B cell (primary cell): ENCODE measurements around the gene SEMA4D. TPM values are rescaled to one million over a fixed set of nuclear protein-coding genes. Genes with fewer than 3 reads are reported as not detected.

Source experiments
- ATAC-seq: fragments of 200-7000 bp; cut with Tn5 transposase; one replicate; pipeline ENCODE4 v1.10.0; 2021; ENCODE audit warnings: low read depth, mild to moderate bottlenecking, moderate number of reproducible peaks, moderate library complexity
- CTCF ChIA-PET: fragments of 350-600 bp; sonication (Branson Sonifier 250); formaldehyde crosslinking; loops from one replicate; lab custom pipeline; 2021; ENCODE audit warnings: antibody characterized with exemption, inconsistent platforms; lab: Charles Lee
- POLR2A ChIA-PET: fragments of 350-600 bp; sonication (Branson Sonifier 250); formaldehyde crosslinking; loops from one replicate; lab custom pipeline; 2021; ENCODE audit warnings: antibody characterized with exemption; lab: Charles Lee
- DNase-seq: peaks from one replicate; pipeline ENCODE4 v3.0.0; 2013
- H2AFZ ChIP-seq: 2 replicates; pipeline ENCODE4 v1.6.1; 2012; ENCODE audit warnings: mild to moderate bottlenecking, low read depth, low read length; ENCODE audit not compliant: insufficient read depth, poor library complexity, severe bottlenecking
- H3K27ac ChIP-seq, 2 donors: 1 replicate in 1 of 2; 2 replicates in 1 of 2; pipeline ENCODE4 v1.5.1; 2012 to 2013; ENCODE audit warnings: low read length in 2 of 2, mild to moderate bottlenecking in 2 of 2, moderate library complexity in 1 of 2
- H3K27me3 ChIP-seq, 4 experiments: fragments of 200-600 bp in 1 of 4; sonication (generic) in 1 of 4; replicated peaks in 1 of 4; 1 replicate in 2 of 4; 2 replicates in 2 of 4; pipeline versions ENCODE4 v1.6.1 to v1.7.0; 2013 to 2016; ENCODE audit warnings: low read length in 3 of 4, mild to moderate bottlenecking in 2 of 4, mixed read lengths in 1 of 4, moderate library complexity in 1 of 4; ENCODE audit not compliant: insufficient read depth in 4 of 4, control insufficient read depth in 3 of 4; ENCODE audit errors: control extremely low read depth in 1 of 4
- H3K36me3 ChIP-seq, 2 experiments: replicated peaks in 1 of 2; 1 replicate in 1 of 2; 2 replicates in 1 of 2; pipeline versions ENCODE4 v1.6.1 to v1.7.1; 2013; ENCODE audit warnings: low read length in 1 of 2; ENCODE audit not compliant: insufficient read depth in 2 of 2, control insufficient read depth in 1 of 2; ENCODE audit errors: control extremely low read depth in 1 of 2, extremely low read depth in 1 of 2
- H3K4me1 ChIP-seq, 2 donors: fragments of 200-600 bp in 1 of 2; sonication (generic) in 1 of 2; 1 replicate in 1 of 2; 2 replicates in 1 of 2; pipeline versions ENCODE4 v1.5.1 to v1.6.1; 2013 to 2017; ENCODE audit warnings: low read length in 2 of 2; ENCODE audit not compliant: control insufficient read depth in 2 of 2, insufficient read depth in 2 of 2
- H3K4me2 ChIP-seq: replicated peaks from 2 replicates; pipeline ENCODE3; 2012; ENCODE audit warnings: mild to moderate bottlenecking, low read depth, low read length; ENCODE audit not compliant: poor library complexity, severe bottlenecking
- H3K4me3 ChIP-seq, 5 experiments: fragments of 200-600 bp in 1 of 5; sonication (generic) in 1 of 5; 1 replicate in 3 of 5; 2 replicates in 2 of 5; pipeline versions ENCODE4 v1.5.1 to v1.7.0; 2011 to 2016; ENCODE audit warnings: low read length in 4 of 5, mild to moderate bottlenecking in 4 of 5, low read depth in 2 of 5, control low read depth in 1 of 5, moderate library complexity in 1 of 5; ENCODE audit not compliant: insufficient read depth in 1 of 5; ENCODE audit errors: control extremely low read depth in 1 of 5, extremely low read depth in 1 of 5
- H3K79me2 ChIP-seq: fragments of 200-600 bp; sonication (generic); one replicate; pipeline ENCODE4 v1.6.0; 2016; ENCODE audit warnings: low read length; ENCODE audit not compliant: control insufficient read depth, insufficient read depth
- H3K9ac ChIP-seq: fragments of 200-600 bp; sonication (generic); 2 replicates; pipeline ENCODE4 v1.6.1; 2017; ENCODE audit warnings: mild to moderate bottlenecking, low read length, moderate library complexity
- H3K9me3 ChIP-seq, 3 donors: one replicate each; pipeline versions ENCODE4 v1.6.1 to v1.7.1; 2013; ENCODE audit warnings: low read length in 2 of 3; ENCODE audit not compliant: control insufficient read depth in 2 of 3, insufficient read depth in 1 of 3; ENCODE audit errors: control extremely low read depth in 1 of 3
- H4K20me1 ChIP-seq: 2 replicates; pipeline ENCODE4 v1.6.0; 2012; ENCODE audit warnings: mild to moderate bottlenecking, low read length; ENCODE audit not compliant: insufficient read depth, control insufficient read depth, poor library complexity, severe bottlenecking
- H3K27ac Mint-ChIP-seq: one replicate; pipeline ENCODE4 v1.8.0; 2021; ENCODE audit warnings: mixed read lengths
- H3K27me3 Mint-ChIP-seq: one replicate; pipeline ENCODE4 v1.8.0; 2021; ENCODE audit warnings: mixed read lengths
- H3K4me1 Mint-ChIP-seq: one replicate; pipeline ENCODE4 v1.8.0; 2021; ENCODE audit warnings: mixed read lengths
- H3K4me3 Mint-ChIP-seq: one replicate; pipeline ENCODE4 v1.8.0; 2021; ENCODE audit warnings: mixed read lengths
- H3K9me3 Mint-ChIP-seq: one replicate; pipeline ENCODE4 v1.8.0; 2022; ENCODE audit warnings: mixed read lengths; ENCODE audit not compliant: insufficient read depth
- EZH2 ChIP-seq: IDR thresholded peaks from 2 replicates; pipeline ENCODE4 v1.6.1; 2012; ENCODE audit warnings: borderline replicate concordance, low read depth, mild to moderate bottlenecking, moderate library complexity, low read length; ENCODE audit not compliant: insufficient read depth, poor library complexity, severe bottlenecking
- WGBS: methylation state at CpG from one replicate; pipeline ENCODE4 v1.1.5; 2013; ENCODE audit warnings: missing lambda C conversion rate; ENCODE audit not compliant: insufficient coverage; 5-methylcytosine and 5-hydroxymethylcytosine counted together
- intact Hi-C: fragments of 100-400 bp; cut with micrococcal nuclease; formaldehyde crosslinking; loops from one replicate; pipeline ENCODE4 v1.10.0; 2022
- polyA plus RNA-seq: library from polyadenylated mRNA; depleted of rRNA; stranded (reverse); fragments of >200 nt; gene quantifications from 2 replicates; pipeline ENCODE4 v1.2.3, GENCODE V29; 2012
- total RNA-seq, 2 donors: library from RNA; stranded (reverse); fragments of 120-200 nt in 1 of 2; gene quantifications; 1 replicate in 1 of 2; 2 replicates in 1 of 2; pipeline versions ENCODE4 v1.2.3 to v1.2.4, GENCODE V29; 2013 to 2022
- TF ChIP-seq, protein P1 (sequence below): fragments of 200-600 bp; IDR thresholded peaks from one replicate; pipeline ENCODE4 v1.8.0; 2022; ENCODE audit warnings: antibody characterized with exemption, mild to moderate bottlenecking

SEMA4D gene
- total and polyA plus RNA-seq, 2 donors (not counting 1 experiment from before 2014, with no cell fraction given): 53.6 to 231 TPM

GRCh38 chr9:89365532-89365912 is 132.4 kb downstream of the SEMA4D start:
- H3K4me3 ChIP-seq: no peak overlapping the region

GRCh38 chr9:89364666-89365531 is 133.0 kb downstream of the SEMA4D start:
- Mint-ChIP-seq H3K27me3 (no peaks in the 10 kb centered on the region), H3K4me3 (no peak overlapping the region), H3K27ac (peak overlapping the region; percentile 6), H3K4me1 (no peaks in the 10 kb centered on the region), H3K9me3 (no peaks in the 10 kb centered on the region)
- Histone ChIP-seq H3K4me3 (no peak overlapping the region), H3K4me2 (no peak overlapping the region), H3K36me3 (peaks cover 4 to 34% of the 10 kb centered on the region in 2 experiments), H3K9ac (no peak overlapping the region), H3K9me3 (no peaks in the 10 kb centered on the region), H3K27ac (no peak overlapping the region), H2AFZ (no peak overlapping the region), H3K27me3 (no peaks in the 10 kb centered on the region), H3K79me2 (peaks cover 10% of the 10 kb centered on the region), H3K4me1 (no peaks in the 10 kb centered on the region), H4K20me1 (no peaks in the 10 kb centered on the region)
- POLR2A ChIA-PET: no interaction called here
- TF ChIP-seq, protein P1, sequence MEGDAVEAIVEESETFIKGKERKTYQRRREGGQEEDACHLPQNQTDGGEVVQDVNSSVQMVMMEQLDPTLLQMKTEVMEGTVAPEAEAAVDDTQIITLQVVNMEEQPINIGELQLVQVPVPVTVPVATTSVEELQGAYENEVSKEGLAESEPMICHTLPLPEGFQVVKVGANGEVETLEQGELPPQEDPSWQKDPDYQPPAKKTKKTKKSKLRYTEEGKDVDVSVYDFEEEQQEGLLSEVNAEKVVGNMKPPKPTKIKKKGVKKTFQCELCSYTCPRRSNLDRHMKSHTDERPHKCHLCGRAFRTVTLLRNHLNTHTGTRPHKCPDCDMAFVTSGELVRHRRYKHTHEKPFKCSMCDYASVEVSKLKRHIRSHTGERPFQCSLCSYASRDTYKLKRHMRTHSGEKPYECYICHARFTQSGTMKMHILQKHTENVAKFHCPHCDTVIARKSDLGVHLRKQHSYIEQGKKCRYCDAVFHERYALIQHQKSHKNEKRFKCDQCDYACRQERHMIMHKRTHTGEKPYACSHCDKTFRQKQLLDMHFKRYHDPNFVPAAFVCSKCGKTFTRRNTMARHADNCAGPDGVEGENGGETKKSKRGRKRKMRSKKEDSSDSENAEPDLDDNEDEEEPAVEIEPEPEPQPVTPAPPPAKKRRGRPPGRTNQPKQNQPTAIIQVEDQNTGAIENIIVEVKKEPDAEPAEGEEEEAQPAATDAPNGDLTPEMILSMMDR: no peak
- no peak for TF ChIP-seq EZH2
- ATAC-seq: no peak
- intact Hi-C loops: no loop called here
- CTCF ChIA-PET: interaction anchor here (1.6 kb wide), 1 partner anchor 11 kb away, joined by 3 read pairs; no protein-coding TSS in a partner anchor
- WGBS: 96% methylated on average over 14 of the region's 17 CpGs
- no peak for DNase-seq

More at GRCh38 chr9:89365532-89365912, 132.4 kb downstream of the SEMA4D start:
- no peak overlapping the region for H2AFZ ChIP-seq
- no peak overlapping the region for H3K27ac ChIP-seq
- H3K79me2 ChIP-seq: peaks cover 11% of the 10 kb centered on the region
- H3K4me3 Mint-ChIP-seq: no peak overlapping the region
- H3K9me3 Mint-ChIP-seq: no peaks in the 10 kb centered on the region
- H4K20me1 ChIP-seq: no peaks in the 10 kb centered on the region
- no peak overlapping the region for H3K4me2 ChIP-seq
- H3K27me3 ChIP-seq: no peaks in the 10 kb centered on the region
- no peaks in the 10 kb centered on the region for H3K9me3 ChIP-seq
- no peaks in the 10 kb centered on the region for H3K27me3 Mint-ChIP-seq
- H3K4me1 ChIP-seq: no peaks in the 10 kb centered on the region
- TF ChIP-seq, protein P1: no peak
- TF ChIP-seq EZH2: no peak
- no peak overlapping the region for H3K9ac ChIP-seq
- ChIA-PET CTCF (interaction anchor here (1.6 kb wide), 1 partner anchor 10 kb away, joined by 3 read pairs; no protein-coding TSS in a partner anchor), POLR2A (no interaction called here)
- intact Hi-C loops: no loop called here
- WGBS: 94% methylated on average over 2 of the region's 2 CpGs
- no peak for ATAC-seq
- no peak for DNase-seq
- no peaks in the 10 kb centered on the region for H3K4me1 Mint-ChIP-seq
- H3K36me3 ChIP-seq: peaks cover 4 to 29% of the 10 kb centered on the region in 2 experiments
- no peak overlapping the region for H3K27ac Mint-ChIP-seq
